Heart left ventricle (tissue), 16 donors: ENCODE results near the gene FAM161B. TPM values are rescaled to one million over a fixed set of nuclear protein-coding genes. Genes with fewer than 3 reads are reported as not detected.

Source experiments
- ATAC-seq, 4 donors: fragments of 200-7000 bp; cut with Tn5 transposase; one replicate each; pipeline ENCODE4 v1.9.1; 2020 to 2022; ENCODE audit warnings: moderate library complexity in 4 of 4, mild to moderate bottlenecking in 3 of 4, moderate number of reproducible peaks in 1 of 4
- DNase-seq, 5 donors: peaks; one replicate each; pipeline ENCODE4 v3.0.0-alpha.2; 2020
- H3K27ac ChIP-seq, 12 donors: fragments of 200-600 bp; sonication (generic) in 4 of 12; one replicate each; pipeline versions ENCODE4 v1.5.0 to v1.8.0; 2016 to 2022; ENCODE audit warnings: mild to moderate bottlenecking in 2 of 12
- H3K27me3 ChIP-seq, 9 donors: fragments of 200-600 bp; sonication (generic) in 2 of 9; one replicate each; pipeline versions ENCODE4 v1.5.1 to v1.8.0; 2016 to 2022; ENCODE audit warnings: mild to moderate bottlenecking in 3 of 9
- H3K36me3 ChIP-seq, 9 donors: fragments of 200-600 bp; sonication (generic) in 2 of 9; one replicate each; pipeline versions ENCODE4 v1.5.0 to v1.8.0; 2018 to 2022; ENCODE audit warnings: mild to moderate bottlenecking in 2 of 9
- H3K4me1 ChIP-seq, 12 donors: fragments of 200-600 bp; sonication (generic) in 4 of 12; one replicate each; pipeline versions ENCODE4 v1.5.0 to v1.8.0; 2016 to 2022; ENCODE audit warnings: mild to moderate bottlenecking in 3 of 12
- H3K4me3 ChIP-seq, 12 donors: fragments of 200-600 bp; sonication (generic) in 4 of 12; one replicate each; pipeline versions ENCODE4 v1.5.0 to v1.8.0; 2017 to 2022; ENCODE audit warnings: mild to moderate bottlenecking in 9 of 12, moderate library complexity in 4 of 12
- H3K9me3 ChIP-seq, 12 donors: fragments of 200-600 bp; sonication (generic) in 4 of 12; one replicate each; pipeline versions ENCODE4 v1.5.0 to v1.8.0; 2016 to 2022; ENCODE audit warnings: mild to moderate bottlenecking in 1 of 12
- POLR2A ChIP-seq, 2 donors: fragments of 450-650 bp; IDR thresholded peaks; one replicate each; pipeline ENCODE4 v1.6.1; 2017; ENCODE audit warnings: antibody characterized with exemption in 2 of 2, mild to moderate bottlenecking in 2 of 2, moderate library complexity in 2 of 2
- WGBS, 4 donors: extraction: QIAGEN DNeasy Blood & Tissue Kit in 2 of 4; methylation state at CpG; one replicate each; pipeline versions ENCODE4 v1.1.5 to v1.1.7; 2013 to 2018; 5-methylcytosine and 5-hydroxymethylcytosine counted together
- intact Hi-C, 10 donors: fragments of 100-400 bp; cut with DNase I; formaldehyde crosslinking; loops; one replicate each; pipeline versions ENCODE4 v1.11.1 to v1.14.2; 2022
- polyA plus RNA-seq, 2 donors: library from polyadenylated mRNA; stranded (reverse); fragments of 200-250 nt; gene quantifications; one replicate each; pipeline ENCODE4 v1.2.3, GENCODE V29; 2013
- total RNA-seq, 9 donors: library from RNA; depleted of rRNA in 2 of 9; stranded (reverse); fragments of >200 nt in 2 of 9; fragmentation: NEBNext Ultra II Directional in 3 of 9; extraction: Animal tissue kit (Norgen Biotek cat#: 25700) in 3 of 9; gene quantifications; one replicate each; pipeline versions ENCODE4 v1.1.0 to v1.2.4, GENCODE V29; 2016 to 2023
- TF ChIP-seq, protein P1 (sequence below), 12 donors: fragments of 200-600 bp; sonication (generic) in 4 of 12; IDR thresholded peaks; one replicate each; pipeline versions ENCODE4 v1.5.0 to v1.8.0; 2018 to 2022; ENCODE audit warnings: antibody characterized with exemption in 12 of 12, mild to moderate bottlenecking in 5 of 12
- donor health status: ischemic (EF 13 %, LVEDD 7.1; RV severe dilation, severe dysfunction).
- donor health status: healthy with polysubstance abuse.
- donor health status: DM: no; HTN: yes; CAD: no.
- donor health status: DM: no; HTN: no; CAD: no.
- donor health status: ischemic (EF 25% LVEDD 6.9; RV normal size, moderate dysfunction).
- donor health status: ischemic (EF 25% LVEDD 5.7; RV mildly dilated, moderate dysfunction).
- donor health status: healthy.
- donor health status: DM: yes; HTN: yes; CAD: no.
- donor health status: ischemic (EF 35%, LVEDD 5.7; RV mildly dilated, moderate dysfunction).
- donor health status: nonischemic (EF 11% LVEDD 7.7; RV severe dilation, severe dysfunction).
- donor health status: DM: yes; HTN: yes; CAD: no.
- donor health status: PGD.
- donor health status: ischemic (EF 29% LVEDD 5.4; RV normal size, mild dysfunction).
- donor health status: nonischemic (EF 23%, LVEDD 6.1; RV moderate dilation, normal function).

Gene FAM161B
- total and polyA plus RNA-seq, 11 donors, result 1.9 to 6.5 (median 3.6) TPM

DNA sequence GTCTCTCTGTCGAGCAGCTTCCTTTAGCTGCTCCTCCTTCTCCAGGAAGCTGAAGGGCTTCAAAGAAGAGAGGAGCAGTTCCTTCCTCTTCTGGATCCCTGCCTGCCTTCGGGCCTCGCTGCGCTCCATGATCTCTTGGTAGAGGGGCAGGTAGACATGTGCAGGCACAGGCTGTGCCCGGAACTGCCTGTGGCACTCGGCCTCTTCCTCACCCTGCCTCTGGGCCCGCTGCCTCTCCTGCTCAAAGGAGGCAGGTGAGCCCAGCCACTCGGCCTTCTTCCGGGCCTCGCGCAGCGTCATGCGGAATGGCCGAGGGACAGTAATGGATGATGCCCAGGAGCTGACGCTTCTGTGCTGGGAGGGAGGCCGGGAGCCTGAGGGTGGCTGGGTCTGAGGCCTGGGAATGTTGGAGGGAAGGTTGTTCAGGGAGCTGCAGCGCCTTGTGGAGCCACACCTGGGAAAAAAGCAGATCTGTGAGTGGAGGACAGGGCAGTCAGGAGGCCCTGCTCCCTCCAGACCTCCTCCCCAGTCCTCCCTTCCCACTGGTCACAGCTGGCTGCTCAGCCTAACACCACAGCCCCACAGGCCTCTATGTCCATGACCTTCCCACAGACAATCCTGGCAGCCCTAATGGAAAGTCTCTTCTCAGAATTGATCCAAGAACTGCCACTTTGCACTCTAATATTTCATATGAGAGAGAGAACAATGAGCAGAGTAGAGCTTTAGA is 5.3 kb downstream of the FAM161B start:
- H3K27me3 ChIP-seq, result no peaks in the 10 kb centered on the region
- no peaks in the 10 kb centered on the region for H3K9me3 ChIP-seq
- peaks cover 0 to 71% (median 51%) of the 10 kb centered on the region in 9 donors for H3K36me3 ChIP-seq
- no peak for ATAC-seq
- TF ChIP-seq, protein P1, sequence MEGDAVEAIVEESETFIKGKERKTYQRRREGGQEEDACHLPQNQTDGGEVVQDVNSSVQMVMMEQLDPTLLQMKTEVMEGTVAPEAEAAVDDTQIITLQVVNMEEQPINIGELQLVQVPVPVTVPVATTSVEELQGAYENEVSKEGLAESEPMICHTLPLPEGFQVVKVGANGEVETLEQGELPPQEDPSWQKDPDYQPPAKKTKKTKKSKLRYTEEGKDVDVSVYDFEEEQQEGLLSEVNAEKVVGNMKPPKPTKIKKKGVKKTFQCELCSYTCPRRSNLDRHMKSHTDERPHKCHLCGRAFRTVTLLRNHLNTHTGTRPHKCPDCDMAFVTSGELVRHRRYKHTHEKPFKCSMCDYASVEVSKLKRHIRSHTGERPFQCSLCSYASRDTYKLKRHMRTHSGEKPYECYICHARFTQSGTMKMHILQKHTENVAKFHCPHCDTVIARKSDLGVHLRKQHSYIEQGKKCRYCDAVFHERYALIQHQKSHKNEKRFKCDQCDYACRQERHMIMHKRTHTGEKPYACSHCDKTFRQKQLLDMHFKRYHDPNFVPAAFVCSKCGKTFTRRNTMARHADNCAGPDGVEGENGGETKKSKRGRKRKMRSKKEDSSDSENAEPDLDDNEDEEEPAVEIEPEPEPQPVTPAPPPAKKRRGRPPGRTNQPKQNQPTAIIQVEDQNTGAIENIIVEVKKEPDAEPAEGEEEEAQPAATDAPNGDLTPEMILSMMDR (IDR thresholded peaks at IDR 0.05), result no peak
- no peak for TF ChIP-seq POLR2A (IDR thresholded peaks at IDR 0.05)
- WGBS, 4 donors, result 84 to 96% (median 89%) methylated on average over 13 to 17 of the region's 17 CpGs
- intact Hi-C loops, result no loop called here
- no peak for DNase-seq
- no peak overlapping the region for H3K4me3 ChIP-seq
- H3K4me1 ChIP-seq, result peaks cover 0 to 29% (median 4%) of the 10 kb centered on the region in 12 donors
- H3K27ac ChIP-seq, result peak overlapping the region in 1 of 12 donors; percentile 37

DNA sequence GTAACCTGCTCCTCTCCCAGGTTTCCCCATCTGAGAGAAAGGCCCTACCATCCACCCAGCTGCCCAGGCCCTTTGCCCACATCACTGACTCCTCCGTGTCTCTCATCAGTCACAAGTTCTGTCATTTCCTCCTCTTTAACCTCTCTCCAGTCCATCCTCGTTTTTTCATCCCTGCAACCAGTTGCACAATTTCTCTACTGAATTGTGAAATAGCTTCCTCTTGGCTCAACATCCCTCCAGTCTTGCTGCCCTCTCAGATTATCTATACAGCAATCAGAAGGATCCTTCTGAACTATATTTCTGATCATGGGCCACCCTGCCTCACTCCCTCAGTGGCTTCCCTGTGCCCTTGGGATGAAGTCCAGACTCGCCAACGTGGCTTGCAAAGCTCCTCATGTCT is 6.8 kb downstream of the FAM161B start:
- Histone ChIP-seq H3K9me3 (no peaks in the 10 kb centered on the region), H3K36me3 (peaks cover 0 to 85% (median 57%) of the 10 kb centered on the region in 9 donors), H3K27ac (peak overlapping the region in 1 of 12 donors; percentile 60), H3K27me3 (no peaks in the 10 kb centered on the region), H3K4me3 (no peak overlapping the region), H3K4me1 (peaks cover 0 to 26% (median 0%) of the 10 kb centered on the region in 12 donors)
- no peak for DNase-seq
- intact Hi-C loops, result no loop called here
- TF ChIP-seq, protein P1 (IDR thresholded peaks at IDR 0.05), result no peak
- TF ChIP-seq POLR2A (IDR thresholded peaks at IDR 0.05), result no peak
- peak in 3 of 4 donors; percentile 54 to 63 (median 60) for ATAC-seq
- WGBS, 4 donors, result 59 to 74% (median 64%) methylated on average over 4 of the region's 4 CpGs

DNA sequence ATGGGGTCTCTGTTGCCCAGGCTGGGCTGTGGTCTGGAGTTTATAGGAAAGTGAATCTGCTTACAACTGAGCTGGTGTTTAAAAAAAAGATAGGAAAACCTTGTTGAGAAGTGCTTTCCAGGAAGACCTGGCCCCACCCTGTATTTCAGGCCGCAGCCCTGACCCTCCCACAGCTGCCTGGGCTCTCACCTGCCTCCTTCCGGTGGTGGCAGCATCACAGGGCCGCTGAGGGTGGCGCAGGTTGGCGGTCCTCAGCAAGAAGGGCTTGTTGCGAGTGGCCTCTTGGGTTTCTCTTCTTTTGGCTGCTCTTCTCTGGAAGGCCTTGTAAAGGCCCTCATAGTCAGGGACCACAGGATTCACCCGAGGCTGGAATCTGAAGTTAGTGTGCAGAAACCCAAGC is 7.7 kb downstream of the FAM161B start:
- 91 to 96% (median 93%) methylated on average over 2 to 7 of the region's 7 CpGs for WGBS, 4 donors
- Histone ChIP-seq H3K4me3 (no peak overlapping the region), H3K9me3 (no peaks in the 10 kb centered on the region), H3K27ac (peak overlapping the region in 1 of 12 donors; percentile 60), H3K4me1 (peaks cover 0 to 26% (median 0%) of the 10 kb centered on the region in 12 donors), H3K27me3 (no peaks in the 10 kb centered on the region), H3K36me3 (peaks cover 0 to 93% (median 66%) of the 10 kb centered on the region in 9 donors)
- ATAC-seq, result no peak
- TF ChIP-seq, protein P1 (IDR thresholded peaks at IDR 0.05), result no peak
- TF ChIP-seq POLR2A (IDR thresholded peaks at IDR 0.05), result no peak
- intact Hi-C loops, result no loop called here
- no peak for DNase-seq

DNA sequence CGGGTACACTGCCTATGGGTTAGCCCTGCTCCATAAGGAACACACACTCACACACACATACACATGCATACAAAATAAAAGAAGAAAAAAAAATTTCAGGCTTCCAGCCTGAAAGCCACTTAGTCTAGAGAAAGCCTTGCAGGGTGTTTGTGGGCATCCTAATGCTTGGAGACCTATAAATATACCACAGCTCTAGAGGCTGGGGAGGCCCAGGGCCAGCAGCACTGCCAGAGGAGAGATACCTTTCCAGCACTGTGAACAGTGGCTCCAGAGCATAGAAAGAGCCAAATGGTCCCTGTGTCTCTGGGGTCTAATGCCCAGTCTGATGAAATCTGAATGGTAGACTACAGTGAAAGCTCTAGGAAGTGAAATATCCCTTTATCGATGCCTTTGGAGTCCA is 12.9 kb downstream of the FAM161B start:
- Histone ChIP-seq H3K36me3 (peaks cover 0 to 98% (median 74%) of the 10 kb centered on the region in 9 donors), H3K27me3 (no peaks in the 10 kb centered on the region), H3K9me3 (no peaks in the 10 kb centered on the region), H3K4me1 (peaks cover 0 to 1% (median 0%) of the 10 kb centered on the region in 12 donors), H3K4me3 (no peak overlapping the region), H3K27ac (no peak overlapping the region)
- DNase-seq (no peak), ATAC-seq (peak in 2 of 4 donors; percentile 36 to 64)
- intact Hi-C loops, result no loop called here
- 91 to 98% (median 95%) methylated on average over 2 of the region's 2 CpGs for WGBS, 4 donors
- TF ChIP-seq, protein P1 (IDR thresholded peaks at IDR 0.05), result no peak
- no peak for TF ChIP-seq POLR2A (IDR thresholded peaks at IDR 0.05)
